Measurements from ENCODE around the gene GALK1. TPM values are rescaled to one million over a fixed set of nuclear protein-coding genes. Genes with fewer than 3 reads are reported as not detected.

Gene GALK1
- 29.3 and 49.1 TPM in 2 replicates for total RNA-seq

GRCh38 chr17:75764711-75765421, at the start of gene GALK1:
Gene GALK1, minus strand, starts transcription at chr17:75765192. Its CDS starts 56 bp downstream, at chr17:75765136.

GRCh38 chr17:75784473-75785015, 19.6 kb upstream of the GALK1 start, which contains the start of gene UNK:
Gene UNK, plus strand, starts transcription at chr17:75784806. Its CDS starts 75 bp downstream, at chr17:75784881.

GRCh38 chr17:75720656-75721462, 44.1 kb downstream of the GALK1 start, which contains the start of gene ITGB4:
Gene ITGB4, plus strand, starts transcription at chr17:75721459. Its CDS starts 3,245 bp downstream, at chr17:75724704.

Other genes with a start within 250 kb of the GALK1 start
- 3.5 and 4.5 TPM in 2 replicates for gene CASKIN2, start 249.7 kb downstream of the GALK1 start, total RNA-seq
- gene TSEN54, start 248.7 kb downstream of the GALK1 start, total RNA-seq: 8.2 and 12.3 TPM in 2 replicates
- 0.56 and 0.58 TPM in 2 replicates for gene LLGL2, start 239.5 kb downstream of the GALK1 start, total RNA-seq
- gene MYO15B, start 177.4 kb downstream of the GALK1 start, total RNA-seq: 1.2 and 8.2 TPM in 2 replicates
- gene SMIM5, start 131.8 kb downstream of the GALK1 start, total RNA-seq: 0.28 TPM in 1 of 2 replicates, not detected in the other
- gene RECQL5, start 98.0 kb downstream of the GALK1 start, total RNA-seq: 12.5 and 16.6 TPM in 2 replicates
- gene SAP30BP, start 97.9 kb downstream of the GALK1 start, total RNA-seq: 31.0 and 52.9 TPM in 2 replicates
- gene ITGB4, start 43.7 kb downstream of the GALK1 start, total RNA-seq: under 0.01 and 0.38 TPM in 2 replicates
- gene UNK, start 19.6 kb upstream of the GALK1 start, total RNA-seq: 8.2 and 9.4 TPM in 2 replicates
- 0.19 and 0.85 TPM in 2 replicates for gene UNC13D, start 79.2 kb upstream of the GALK1 start, total RNA-seq
- gene WBP2, start 90.1 kb upstream of the GALK1 start, total RNA-seq: 19.4 and 23.1 TPM in 2 replicates
- gene TRIM47, start 113.4 kb upstream of the GALK1 start, total RNA-seq: 7.7 and 14.1 TPM in 2 replicates
- gene TRIM65, start 131.8 kb upstream of the GALK1 start, total RNA-seq: 13.5 and 17.6 TPM in 2 replicates
- 25.9 and 28.2 TPM in 2 replicates for gene MRPL38, start 139.7 kb upstream of the GALK1 start, total RNA-seq
- 15.0 and 21.7 TPM in 2 replicates for gene FBF1, start 175.8 kb upstream of the GALK1 start, total RNA-seq
- gene ACOX1, start 214.0 kb upstream of the GALK1 start, total RNA-seq: 52.4 and 54.8 TPM in 2 replicates
- gene TEN1, start 214.0 kb upstream of the GALK1 start, total RNA-seq: 8.2 and 8.6 TPM in 2 replicates
- gene CDK3, start 235.7 kb upstream of the GALK1 start, total RNA-seq: 0.28 and 0.38 TPM in 2 replicates